GM19035 (cell line): ENCODE results near the gene SALL3.

ENCODE experiments used
- ATAC-seq: cut with Tn5 transposase; IDR thresholded peaks from one replicate; pipeline ENCODE4 v1.9.1; 2021; ENCODE audit not compliant: unreplicated experiment

The SALL3 gene

DNA sequence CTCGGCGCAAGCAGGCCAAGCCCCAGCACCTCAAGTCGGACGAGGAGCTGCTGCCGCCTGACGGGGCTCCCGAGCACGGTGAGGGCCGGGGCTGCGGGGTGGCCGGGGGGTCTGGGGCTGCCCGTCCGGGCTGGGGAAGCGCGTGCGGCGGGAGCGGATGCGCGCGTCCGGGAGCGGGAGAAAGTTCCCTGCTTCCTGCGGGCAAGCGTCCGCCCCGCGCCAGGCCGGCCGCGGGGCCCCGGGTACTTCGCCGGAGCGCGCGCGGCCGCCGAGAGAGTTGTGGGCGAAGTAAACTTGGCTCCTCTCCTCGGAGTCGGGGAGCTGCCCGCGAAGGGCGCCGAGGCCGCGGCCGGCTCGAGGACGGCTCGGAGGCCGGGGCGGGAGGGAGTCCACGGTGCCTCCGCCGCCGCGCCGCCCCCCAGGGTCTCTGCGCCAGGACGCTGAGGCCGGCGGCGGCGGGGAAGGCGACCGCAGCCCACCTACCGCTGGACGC, 707 bp downstream of the SALL3 start:
- no peak for ATAC-seq

DNA sequence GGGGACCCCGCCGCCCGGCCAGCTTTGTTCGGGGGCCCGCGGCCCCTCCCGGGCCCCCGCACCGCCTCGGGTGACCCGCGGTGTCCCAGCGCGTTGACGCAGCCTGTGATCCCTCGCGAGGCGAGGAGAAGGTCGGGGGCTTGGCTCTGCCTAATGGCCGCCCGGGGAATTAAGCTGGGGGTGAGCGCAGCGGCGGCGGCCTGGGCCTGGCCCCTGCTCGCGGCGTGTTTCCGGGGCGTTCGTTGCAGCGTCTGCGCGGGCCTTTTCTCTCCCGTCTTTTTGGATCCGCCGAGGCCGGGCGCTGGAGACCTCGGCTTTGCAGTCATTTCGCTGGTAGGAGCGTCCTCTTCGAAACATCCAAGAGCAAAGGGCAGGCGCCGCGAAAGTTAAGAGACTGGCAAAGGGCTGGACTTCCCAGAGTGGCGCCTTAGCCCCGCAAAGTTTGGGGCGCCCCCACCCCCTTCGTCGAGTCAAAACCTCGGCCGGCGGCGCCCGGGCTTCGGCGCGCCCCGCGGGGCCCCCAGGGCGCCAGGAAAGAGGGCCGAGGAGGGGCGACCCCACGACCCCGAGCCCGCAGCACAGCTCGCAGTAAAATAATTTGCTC, 1.3 kb downstream of the SALL3 start:
- ATAC-seq: no peak

DNA sequence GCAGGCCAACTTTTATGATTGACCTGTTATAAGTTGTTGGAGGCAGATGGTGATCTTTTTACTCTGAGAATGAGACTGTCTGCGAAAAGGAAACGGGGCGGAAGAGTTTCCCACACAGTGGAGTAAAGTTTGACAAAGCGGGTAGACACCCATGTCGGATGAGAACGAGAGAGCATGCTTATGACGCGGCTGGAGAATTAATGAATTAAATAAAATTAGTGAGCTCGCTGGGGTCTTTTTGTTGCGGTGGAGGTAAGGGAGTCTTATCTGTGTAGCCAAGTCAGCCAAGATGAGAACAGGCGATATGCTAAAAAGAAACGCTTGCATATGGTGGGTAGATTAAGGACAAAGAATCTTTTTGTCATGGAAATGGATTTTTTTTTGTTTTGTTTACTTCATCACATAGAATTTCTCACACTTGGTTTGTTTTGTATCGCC, 1.8 kb downstream of the SALL3 start:
- no peak for ATAC-seq

DNA sequence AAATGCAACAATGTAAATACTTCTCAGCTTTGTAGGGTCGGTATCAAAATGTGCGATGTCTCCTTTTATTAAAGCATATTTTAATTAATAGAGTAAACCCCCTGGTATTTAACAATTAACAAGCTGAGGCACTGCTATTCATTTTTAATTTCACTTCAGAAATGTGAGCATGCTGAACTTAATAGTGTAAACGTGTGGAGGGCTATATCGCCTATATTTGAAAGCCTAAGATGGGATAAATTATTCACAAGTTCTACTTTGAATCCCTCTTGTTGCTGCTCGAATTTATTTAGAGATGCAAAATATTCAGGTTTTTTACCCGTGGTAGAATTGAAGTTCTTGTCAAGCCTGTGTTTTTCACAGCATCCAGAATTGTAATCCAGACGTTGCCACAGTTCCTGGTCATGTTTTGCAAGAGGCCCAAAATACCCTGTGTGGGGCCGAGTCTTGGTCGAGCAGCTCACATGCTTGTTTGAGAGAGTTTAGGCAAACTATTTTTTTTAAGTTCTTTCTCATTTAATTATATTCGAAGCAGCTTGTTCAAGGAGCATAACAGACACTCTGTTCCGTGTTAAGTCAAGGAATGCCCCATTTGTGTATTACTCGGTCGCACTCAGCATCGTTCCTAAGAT, 2.5 kb downstream of the SALL3 start:
- no peak for ATAC-seq

DNA sequence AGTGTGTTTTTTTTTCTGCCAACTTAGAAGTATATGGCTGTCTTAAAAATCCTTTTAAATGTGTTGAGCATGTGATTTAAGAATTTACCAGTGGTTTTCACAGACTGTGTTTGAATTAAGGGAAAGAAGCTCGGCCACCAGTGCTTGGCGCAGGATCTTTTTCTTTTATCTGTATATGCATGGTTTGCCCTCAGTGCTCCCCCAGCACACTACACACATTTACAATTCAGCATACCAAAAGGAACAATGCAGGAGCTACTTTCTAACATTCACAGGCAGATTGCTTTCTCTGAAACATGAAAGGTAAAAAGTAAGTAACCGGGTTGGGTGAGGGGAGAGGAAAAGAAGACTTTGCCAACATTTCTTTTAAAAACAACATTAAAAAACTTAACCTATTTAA, 3.9 kb downstream of the SALL3 start:
- ATAC-seq: no peak

DNA sequence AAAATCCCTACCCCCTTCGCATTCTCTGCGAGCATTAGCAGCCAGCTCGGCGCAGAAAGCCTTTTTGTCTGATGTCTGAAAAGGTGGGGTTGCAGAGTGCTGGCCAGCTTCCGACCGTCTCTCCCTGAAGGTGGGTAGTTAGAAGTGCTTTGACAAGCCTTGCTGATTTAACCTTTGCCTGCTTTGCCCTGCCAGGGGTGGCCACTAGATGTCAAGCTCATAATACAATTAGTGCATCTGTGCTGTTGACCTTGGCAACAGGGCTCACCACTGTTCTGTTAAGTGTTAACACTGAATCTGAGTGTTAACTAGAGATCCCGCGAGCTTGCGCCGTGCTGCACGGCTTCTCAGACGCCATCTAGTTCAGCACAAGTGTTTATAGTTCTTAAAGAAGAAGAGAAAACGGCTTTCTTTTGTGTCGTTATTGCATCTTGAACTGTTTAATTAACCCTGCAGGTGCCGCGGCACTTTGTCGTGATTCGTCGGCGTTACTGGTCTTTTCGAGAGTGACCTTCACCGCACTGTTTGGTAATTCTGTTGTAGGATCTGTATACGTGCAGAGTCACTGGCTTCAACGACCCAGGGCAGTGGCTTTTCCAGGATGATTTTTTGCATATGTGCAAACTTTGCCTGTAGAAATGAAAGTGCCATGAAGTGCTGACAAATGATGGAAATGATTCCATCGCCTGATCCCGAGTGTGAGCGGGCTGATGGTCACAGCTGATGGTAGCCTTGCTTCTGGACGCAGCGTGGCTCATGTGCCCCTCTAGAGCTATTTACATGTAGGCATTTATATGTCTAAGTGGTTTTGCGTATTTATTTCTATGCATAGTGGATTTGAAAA, 5.5 kb downstream of the SALL3 start:
- no peak for ATAC-seq

DNA sequence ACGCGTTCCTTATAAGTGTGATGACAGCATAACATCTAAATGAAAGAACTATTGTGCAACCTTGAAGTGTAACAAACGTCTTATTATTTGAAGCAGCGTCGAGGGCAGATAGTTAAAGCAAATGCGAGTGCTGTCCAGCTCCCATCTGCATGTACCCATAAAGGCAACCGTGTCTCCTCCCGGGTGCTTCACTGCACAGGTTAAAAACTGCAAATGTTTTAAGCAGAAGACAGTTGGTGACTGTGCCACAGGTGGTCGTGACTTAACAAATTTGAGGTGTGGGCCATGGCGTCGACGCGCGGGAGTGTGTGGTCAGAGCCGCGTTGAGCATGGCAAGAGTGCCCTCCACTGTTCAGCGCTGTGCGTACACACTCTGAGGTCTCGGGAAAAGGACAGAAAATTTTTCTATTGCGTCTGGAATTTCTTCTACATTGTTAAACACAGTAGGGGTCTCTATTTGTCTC, 6.4 kb downstream of the SALL3 start:
- no peak for ATAC-seq

DNA sequence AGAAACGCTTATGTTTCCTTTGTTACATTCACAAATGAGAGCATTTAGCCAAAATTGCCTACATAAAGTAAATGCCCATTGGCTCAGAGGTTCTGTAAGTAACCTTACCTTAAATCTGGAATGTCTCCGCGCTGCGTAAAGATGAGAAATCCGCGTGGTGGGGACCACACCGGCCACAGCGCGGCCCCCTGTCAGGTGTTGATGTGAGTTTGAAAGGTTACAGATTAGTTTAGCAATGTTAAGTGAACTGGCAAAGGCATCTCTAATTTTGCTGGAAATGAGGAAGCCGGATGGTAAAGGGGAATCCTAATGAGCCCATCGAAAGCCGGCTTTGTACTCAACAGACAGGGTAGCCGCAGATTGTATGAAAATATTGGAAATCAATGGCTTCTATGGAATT, 11.8 kb downstream of the SALL3 start:
- ATAC-seq: no peak

DNA sequence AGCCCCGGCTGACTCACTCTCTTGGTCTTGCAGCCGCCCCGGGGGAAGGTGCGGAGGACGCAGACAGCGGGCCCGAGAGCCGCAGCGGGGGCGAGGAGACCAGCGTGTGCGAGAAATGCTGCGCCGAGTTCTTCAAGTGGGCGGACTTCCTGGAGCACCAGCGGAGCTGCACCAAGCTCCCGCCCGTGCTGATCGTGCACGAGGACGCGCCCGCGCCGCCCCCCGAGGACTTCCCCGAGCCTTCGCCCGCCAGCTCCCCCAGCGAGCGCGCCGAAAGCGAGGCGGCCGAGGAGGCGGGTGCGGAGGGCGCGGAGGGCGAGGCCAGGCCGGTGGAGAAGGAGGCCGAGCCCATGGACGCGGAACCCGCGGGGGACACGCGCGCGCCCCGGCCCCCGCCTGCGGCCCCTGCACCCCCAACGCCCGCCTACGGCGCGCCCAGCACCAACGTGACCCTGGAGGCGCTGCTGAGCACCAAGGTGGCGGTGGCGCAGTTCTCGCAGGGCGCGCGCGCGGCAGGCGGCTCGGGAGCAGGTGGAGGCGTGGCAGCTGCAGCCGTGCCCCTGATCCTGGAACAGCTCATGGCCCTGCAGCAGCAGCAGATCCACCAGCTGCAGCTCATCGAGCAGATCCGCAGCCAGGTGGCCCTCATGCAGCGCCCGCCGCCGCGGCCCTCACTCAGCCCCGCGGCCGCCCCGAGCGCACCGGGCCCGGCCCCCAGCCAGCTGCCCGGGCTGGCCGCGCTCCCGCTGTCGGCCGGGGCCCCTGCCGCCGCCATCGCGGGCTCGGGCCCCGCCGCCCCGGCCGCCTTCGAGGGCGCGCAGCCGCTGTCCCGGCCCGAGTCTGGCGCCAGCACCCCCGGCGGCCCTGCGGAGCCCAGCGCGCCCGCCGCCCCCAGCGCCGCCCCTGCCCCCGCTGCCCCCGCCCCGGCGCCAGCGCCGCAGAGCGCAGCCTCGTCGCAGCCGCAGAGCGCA, 12.7 kb downstream of the SALL3 start:
- ATAC-seq: no peak

DNA sequence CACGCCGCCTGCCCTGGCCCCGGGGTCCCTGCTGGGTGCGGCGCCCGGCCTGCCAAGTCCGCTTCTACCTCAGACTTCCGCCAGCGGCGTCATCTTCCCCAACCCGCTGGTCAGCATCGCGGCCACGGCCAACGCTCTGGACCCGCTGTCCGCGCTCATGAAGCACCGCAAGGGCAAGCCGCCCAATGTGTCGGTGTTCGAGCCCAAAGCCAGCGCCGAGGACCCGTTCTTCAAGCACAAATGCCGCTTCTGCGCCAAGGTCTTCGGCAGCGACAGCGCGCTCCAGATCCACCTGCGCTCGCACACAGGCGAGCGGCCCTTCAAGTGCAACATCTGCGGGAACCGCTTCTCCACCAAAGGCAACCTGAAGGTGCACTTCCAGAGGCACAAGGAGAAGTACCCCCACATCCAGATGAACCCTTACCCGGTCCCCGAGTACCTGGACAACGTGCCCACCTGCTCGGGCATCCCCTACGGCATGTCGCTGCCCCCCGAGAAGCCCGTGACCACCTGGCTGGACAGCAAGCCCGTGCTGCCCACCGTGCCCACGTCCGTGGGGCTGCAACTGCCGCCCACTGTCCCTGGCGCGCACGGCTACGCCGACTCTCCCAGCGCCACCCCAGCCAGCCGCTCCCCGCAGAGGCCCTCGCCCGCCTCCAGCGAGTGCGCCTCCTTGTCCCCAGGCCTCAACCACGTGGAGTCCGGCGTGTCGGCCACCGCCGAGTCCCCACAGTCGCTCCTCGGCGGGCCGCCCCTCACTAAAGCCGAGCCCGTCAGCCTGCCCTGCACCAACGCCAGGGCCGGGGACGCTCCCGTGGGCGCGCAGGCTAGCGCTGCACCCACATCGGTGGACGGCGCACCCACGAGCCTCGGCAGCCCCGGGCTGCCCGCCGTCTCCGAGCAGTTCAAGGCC, 13.7 kb downstream of the SALL3 start:
- ATAC-seq: no peak

DNA sequence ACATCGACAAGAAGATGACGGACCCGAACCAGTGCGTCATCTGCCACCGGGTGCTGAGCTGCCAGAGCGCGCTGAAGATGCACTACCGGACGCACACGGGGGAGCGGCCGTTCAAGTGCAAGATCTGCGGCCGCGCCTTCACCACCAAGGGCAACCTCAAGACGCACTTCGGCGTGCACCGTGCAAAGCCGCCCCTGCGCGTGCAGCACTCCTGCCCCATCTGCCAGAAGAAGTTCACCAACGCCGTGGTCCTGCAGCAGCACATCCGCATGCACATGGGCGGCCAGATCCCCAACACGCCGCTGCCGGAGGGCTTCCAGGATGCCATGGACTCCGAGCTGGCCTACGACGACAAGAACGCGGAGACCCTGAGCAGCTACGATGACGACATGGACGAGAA, 14.4 kb downstream of the SALL3 start:
- ATAC-seq: no peak

DNA sequence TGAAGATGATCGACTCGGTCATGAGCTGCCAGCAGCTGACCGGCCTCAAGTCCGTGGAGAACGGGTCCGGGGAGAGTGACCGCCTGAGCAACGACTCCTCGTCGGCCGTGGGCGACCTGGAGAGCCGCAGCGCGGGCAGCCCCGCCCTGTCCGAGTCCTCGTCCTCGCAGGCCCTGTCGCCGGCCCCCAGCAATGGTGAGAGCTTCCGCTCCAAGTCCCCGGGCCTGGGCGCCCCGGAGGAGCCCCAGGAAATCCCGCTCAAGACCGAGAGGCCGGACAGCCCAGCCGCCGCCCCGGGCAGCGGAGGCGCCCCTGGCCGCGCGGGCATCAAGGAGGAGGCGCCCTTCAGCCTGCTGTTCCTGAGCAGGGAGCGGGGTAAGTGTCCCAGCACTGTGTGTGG, 14.9 kb downstream of the SALL3 start:
- no peak for ATAC-seq

DNA sequence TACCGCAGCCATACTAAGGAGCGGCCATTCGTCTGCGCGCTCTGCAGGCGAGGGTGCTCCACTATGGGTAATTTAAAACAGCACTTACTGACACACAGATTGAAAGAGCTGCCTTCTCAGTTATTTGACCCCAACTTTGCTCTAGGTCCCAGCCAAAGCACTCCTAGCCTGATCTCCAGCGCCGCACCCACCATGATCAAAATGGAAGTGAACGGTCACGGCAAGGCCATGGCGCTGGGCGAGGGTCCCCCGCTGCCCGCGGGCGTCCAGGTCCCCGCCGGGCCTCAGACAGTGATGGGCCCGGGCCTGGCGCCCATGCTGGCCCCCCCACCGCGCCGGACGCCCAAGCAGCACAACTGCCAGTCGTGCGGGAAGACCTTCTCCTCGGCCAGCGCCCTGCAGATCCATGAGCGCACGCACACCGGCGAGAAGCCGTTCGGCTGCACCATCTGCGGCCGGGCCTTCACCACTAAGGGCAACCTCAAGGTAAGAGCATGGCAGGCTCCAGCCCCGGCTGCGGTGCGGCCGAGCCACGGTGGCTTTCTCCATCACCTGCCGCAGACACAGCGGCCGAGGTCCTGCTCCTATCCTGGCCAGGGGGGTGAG, 15.5 kb downstream of the SALL3 start:
- no peak for ATAC-seq

DNA sequence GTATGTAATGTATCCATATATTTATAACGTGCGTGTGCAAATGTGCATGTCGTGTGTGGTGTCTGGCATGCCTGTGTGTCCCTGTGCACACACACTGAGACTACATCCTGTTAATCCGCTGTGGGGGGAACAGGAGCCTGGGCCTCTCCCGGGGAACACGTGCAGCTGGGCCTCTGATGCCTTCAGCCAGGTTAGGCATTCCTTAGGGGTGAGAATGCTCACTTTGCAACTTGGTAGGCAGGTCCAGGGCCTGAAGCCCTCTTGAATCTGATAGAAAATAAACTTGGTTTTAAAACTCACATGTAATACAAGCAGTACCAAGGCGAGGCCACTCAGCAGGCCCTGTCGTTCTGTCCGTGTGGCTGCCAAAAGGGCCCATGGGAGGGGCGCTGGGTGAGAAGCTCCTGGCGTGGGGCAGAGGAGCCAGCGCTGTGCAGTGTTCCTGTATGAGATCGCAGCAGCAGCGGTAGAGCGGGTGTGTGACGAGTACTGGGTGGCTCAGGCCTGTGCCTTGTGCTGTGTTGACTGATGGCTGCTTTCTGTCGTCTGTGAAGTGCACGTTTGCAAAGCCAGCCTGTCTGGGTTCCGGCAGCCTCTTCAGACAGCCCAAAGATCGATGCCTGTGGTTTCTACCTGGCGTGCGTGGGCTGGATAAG, 16.2 kb downstream of the SALL3 start:
- ATAC-seq: no peak

DNA sequence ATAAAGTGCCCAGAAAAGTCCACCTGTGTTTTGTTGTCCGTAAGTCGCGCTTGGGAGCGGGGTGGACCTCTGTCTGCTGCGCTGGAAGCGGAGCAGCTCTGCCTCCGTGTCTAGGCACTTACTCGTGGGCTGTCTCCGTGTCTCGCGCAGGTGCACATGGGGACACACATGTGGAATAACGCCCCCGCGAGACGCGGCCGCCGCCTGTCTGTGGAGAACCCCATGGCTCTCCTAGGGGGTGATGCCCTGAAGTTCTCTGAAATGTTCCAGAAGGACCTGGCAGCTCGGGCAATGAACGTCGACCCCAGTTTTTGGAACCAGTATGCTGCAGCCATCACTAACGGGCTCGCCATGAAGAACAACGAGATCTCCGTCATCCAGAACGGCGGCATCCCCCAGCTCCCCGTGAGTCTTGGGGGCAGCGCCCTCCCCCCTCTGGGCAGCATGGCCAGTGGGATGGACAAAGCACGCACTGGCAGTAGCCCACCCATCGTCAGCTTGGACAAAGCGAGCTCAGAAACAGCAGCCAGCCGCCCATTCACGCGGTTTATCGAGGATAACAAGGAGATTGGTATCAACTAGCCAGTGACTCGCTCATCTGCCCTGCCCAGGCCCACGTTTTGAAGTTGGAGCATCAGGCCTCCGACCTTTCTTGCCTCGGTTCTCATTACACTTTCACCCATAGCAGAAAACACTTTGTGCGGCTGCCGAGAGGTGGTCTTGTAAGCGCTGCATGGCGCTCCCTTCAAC, 17.3 kb downstream of the SALL3 start:
- no peak for ATAC-seq

DNA sequence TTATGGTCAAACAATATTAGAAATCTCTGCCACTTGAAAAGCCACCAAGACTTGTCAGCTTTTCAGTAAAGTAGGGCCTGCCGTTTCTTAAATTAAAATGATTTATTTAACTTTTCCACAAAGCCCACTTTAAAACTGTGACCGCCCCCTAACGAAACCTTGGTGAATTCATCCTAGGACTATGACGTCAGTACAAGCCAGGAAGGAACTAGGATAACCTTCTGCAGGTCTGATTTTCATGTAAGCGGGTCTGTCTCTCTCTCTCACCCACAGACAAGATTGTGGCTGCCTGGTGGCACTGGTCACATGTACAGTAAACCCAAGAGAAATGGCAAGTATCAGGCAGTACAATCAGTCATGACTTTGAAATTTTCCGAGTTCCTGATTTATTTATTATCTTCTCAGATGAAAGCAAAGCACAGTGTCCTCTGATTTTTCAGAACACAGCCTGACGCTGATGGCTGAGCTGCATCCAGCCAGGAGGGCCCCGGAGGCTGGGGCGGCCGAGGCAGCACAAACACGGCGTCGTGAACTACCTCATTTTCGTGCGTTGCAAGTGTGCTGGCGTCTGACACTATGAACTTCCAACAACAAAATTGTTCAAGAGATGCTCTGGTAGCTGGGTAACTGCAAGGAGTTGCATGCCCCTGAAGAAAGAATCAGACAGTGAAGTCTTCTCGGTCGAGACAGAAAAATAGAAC, 18.9 kb downstream of the SALL3 start:
- no peak for ATAC-seq

DNA sequence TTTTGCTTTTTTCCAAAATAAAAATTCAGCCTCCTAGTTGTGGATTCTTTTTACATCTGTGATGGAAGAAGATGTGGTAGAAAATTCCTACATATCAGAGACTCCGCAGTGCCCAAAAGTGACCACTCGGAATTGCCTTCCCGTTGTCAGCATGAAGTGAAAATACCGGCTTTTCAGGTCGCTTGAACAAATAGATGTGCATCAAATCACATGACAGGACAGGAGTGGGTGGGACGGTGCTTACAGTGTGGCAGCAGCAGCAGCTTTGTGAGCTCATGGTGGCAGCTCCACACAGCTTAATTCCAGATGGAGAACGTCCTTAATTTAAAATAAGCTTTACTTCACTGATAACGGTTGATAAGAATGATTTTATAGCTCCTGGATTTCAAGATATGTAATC, 20.3 kb downstream of the SALL3 start:
- ATAC-seq: no peak

DNA sequence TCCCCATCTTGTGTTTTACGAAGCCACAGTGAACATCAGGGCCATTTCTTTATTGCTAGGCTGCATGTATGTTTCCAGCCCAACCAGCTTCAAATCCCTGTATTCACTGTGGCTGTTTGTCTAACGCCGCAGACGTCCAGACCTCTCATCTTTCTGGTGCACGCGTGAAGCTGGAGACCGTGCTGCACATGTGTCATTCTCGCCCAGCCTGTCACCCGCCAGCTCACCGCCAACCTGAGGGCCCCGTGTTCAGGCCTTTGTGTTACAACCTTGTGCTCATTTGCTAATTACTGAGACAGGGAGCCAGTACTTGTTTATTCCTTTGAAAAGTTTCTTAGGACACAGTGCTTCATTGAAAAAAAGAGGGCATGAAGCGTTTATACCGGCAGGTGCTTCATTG, 21.4 kb downstream of the SALL3 start:
- ATAC-seq: no peak
